NK-92 treated with Interleukin-12 subunit alpha and Interleukin-12 subunit beta, amount 100 ng/mL, for 24 hours (cell line): ENCODE measurements around the gene ZDHHC23.

ENCODE experiments used
- DNase-seq: peaks from one replicate; lab custom pipeline; 2025; lab: John Stamatoyannopoulos, UW

ZDHHC23 gene

GRCh38 chr3:114005481-114005880 lies 57.7 kb downstream of the ZDHHC23 start:
- DNase-seq: no peak

GRCh38 chr3:114011059-114011797 lies 63.4 kb downstream of the ZDHHC23 start:
- DNase-seq: no peak
